ENCODE results near the gene RIMS4.

Gene RIMS4

DNA sequence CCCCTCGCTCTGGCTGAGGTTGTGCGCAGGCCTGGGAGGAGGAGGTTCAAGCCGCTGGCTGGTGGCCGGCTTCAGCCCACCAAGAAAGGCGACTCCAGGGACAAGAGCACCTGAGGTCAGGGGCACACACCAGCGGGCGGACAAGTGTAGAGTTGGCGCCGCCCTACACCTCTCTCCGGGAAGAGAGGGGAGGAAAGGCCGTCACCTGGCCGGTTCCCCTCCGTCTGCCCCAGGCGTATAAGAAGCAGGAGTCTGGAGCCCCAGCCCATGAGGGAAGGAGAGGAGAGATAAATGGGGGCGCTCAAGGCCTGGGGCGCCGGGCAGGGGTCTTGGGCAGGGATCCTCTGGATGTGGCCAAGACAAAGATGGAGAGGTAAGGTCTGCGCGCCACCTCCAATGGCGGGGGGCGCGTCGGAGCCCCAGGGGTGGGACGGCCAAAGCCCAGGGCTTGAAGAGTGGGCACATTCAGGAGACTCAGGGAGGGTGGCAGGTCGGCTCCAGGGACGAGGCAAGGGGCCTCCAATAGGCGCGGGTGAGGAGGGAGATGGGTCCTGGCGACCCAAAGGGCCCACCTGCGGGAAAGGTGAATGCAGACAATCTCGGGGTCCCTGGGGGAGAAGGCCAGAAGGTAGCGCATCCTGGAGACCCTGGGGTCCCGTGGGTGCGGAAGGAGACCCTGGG lies 826 bp downstream of the RIMS4 start:
- TF ChIP-seq, protein P1, sequence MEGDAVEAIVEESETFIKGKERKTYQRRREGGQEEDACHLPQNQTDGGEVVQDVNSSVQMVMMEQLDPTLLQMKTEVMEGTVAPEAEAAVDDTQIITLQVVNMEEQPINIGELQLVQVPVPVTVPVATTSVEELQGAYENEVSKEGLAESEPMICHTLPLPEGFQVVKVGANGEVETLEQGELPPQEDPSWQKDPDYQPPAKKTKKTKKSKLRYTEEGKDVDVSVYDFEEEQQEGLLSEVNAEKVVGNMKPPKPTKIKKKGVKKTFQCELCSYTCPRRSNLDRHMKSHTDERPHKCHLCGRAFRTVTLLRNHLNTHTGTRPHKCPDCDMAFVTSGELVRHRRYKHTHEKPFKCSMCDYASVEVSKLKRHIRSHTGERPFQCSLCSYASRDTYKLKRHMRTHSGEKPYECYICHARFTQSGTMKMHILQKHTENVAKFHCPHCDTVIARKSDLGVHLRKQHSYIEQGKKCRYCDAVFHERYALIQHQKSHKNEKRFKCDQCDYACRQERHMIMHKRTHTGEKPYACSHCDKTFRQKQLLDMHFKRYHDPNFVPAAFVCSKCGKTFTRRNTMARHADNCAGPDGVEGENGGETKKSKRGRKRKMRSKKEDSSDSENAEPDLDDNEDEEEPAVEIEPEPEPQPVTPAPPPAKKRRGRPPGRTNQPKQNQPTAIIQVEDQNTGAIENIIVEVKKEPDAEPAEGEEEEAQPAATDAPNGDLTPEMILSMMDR (IDR thresholded peaks at IDR 0.05), result no peak
- peaks cover 94% of the 10 kb centered on the region for H3K27me3 ChIP-seq

GRCh38 chr20:44807684-44808056 lies 2.7 kb downstream of the RIMS4 start:
- Histone ChIP-seq H3K9me3 (no peaks in the 10 kb centered on the region), H3K36me3 (no peaks in the 10 kb centered on the region), H3K27ac (no peak overlapping the region), H3K27me3 (peaks cover 97% of the 10 kb centered on the region), H3K4me1 (ENCODE audit: control insufficient read depth in 1 of 2, insufficient read depth in 1 of 2, low read depth in 1 of 2, low read length in 1 of 2) (no peaks in the 10 kb centered on the region), H3K4me3 (ENCODE audit: low read depth in 1 of 2, low read length in 1 of 2) (no peak overlapping the region)
- TF ChIP-seq, protein P1 (IDR thresholded peaks at IDR 0.05), result no peak

More for the DNA sequence above, 826 bp downstream of the RIMS4 start:
- H3K4me3 ChIP-seq (ENCODE audit: low read depth in 1 of 2, low read length in 1 of 2), result no peak overlapping the region
- H3K27ac ChIP-seq, result no peak overlapping the region
- H3K4me1 ChIP-seq (ENCODE audit: control insufficient read depth in 1 of 2, insufficient read depth in 1 of 2, low read depth in 1 of 2, low read length in 1 of 2), result no peaks in the 10 kb centered on the region
- H3K9me3 ChIP-seq, result no peaks in the 10 kb centered on the region
- no peaks in the 10 kb centered on the region for H3K36me3 ChIP-seq

DNA sequence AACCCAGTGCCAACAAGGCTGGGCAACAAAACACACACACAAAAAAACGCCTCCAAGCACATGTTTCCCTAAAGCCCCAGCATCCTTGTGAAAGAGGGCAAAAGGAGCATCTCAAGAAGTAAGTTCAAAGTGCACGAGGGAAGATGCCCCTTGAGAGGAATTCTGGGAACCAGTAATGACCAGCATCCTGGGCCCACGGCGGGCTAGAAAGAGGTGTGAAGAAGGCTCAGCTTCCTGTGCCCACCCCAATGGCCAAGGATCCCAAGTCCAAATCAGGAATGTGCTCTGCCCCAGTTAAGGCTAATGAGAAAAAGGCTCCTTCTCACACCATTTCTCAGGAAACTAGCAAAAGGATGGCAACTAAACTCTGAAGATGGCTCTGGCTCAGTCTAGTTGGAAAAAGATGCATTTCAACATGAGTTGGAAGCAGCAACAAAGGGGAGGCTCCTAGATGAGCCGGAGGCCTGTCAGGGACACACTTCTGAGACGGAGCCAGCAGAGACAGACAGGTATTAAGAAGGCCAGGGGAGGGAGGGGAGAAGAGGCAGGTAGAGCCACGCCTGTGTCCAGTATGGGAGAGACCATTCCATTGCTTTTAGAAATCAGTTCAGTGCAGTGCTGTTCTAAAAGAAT lies 3.2 kb downstream of the RIMS4 start:
- TF ChIP-seq, protein P1 (IDR thresholded peaks at IDR 0.05), result no peak
- Histone ChIP-seq H3K4me3 (ENCODE audit: low read depth in 1 of 2, low read length in 1 of 2) (no peak overlapping the region), H3K27ac (no peak overlapping the region), H3K9me3 (no peaks in the 10 kb centered on the region), H3K27me3 (peaks cover 97% of the 10 kb centered on the region), H3K4me1 (ENCODE audit: control insufficient read depth in 1 of 2, insufficient read depth in 1 of 2, low read depth in 1 of 2, low read length in 1 of 2) (no peaks in the 10 kb centered on the region), H3K36me3 (no peaks in the 10 kb centered on the region)

GRCh38 chr20:44805979-44806620 lies 4.2 kb downstream of the RIMS4 start:
- Histone ChIP-seq H3K4me1 (ENCODE audit: control insufficient read depth in 1 of 2, insufficient read depth in 1 of 2, low read depth in 1 of 2, low read length in 1 of 2) (no peaks in the 10 kb centered on the region), H3K9me3 (no peaks in the 10 kb centered on the region), H3K27ac (no peak overlapping the region), H3K4me3 (ENCODE audit: low read depth in 1 of 2, low read length in 1 of 2) (no peak overlapping the region), H3K36me3 (no peaks in the 10 kb centered on the region), H3K27me3 (peaks cover 88% of the 10 kb centered on the region)
- TF ChIP-seq, protein P1 (IDR thresholded peaks at IDR 0.05), result no peak

DNA sequence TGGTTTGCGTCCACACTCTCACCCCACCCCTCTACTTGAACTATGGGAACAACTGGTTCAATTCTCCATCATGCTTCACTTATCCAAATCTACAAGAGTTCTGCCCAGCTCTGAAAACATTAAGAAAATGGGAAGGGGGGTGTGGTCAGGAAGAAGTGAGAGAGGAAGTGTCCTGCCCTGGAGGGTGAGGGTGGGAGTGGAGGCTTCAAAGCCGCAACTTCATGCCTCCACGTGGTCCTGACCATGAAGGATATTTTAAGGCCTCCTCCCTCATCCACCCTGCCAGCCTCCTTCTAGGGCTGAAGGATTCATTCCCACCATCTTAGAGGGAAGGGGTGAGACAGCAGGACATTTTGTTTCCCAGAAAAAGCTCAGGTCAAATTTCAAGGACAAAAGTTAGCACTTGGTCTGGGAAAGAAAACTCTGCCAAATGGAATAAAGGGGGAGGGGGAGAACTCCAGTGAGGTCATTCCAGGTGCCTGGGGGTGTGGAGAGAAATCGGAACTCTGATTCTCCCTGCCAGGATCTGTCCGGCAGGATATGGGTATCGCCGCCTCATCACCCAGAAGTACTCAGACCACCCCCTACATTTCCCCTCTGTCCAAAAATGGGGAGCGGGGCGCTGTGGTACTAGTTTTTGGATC lies 4.9 kb downstream of the RIMS4 start:
- Histone ChIP-seq H3K4me1 (ENCODE audit: control insufficient read depth in 1 of 2, insufficient read depth in 1 of 2, low read depth in 1 of 2, low read length in 1 of 2) (no peaks in the 10 kb centered on the region), H3K9me3 (no peaks in the 10 kb centered on the region), H3K4me3 (ENCODE audit: low read depth in 1 of 2, low read length in 1 of 2) (no peak overlapping the region), H3K36me3 (no peaks in the 10 kb centered on the region), H3K27me3 (peaks cover 81% of the 10 kb centered on the region), H3K27ac (no peak overlapping the region)
- TF ChIP-seq, protein P1 (IDR thresholded peaks at IDR 0.05), result no peak
